Measurements from ENCODE around the gene TMEM131L.

DNA sequence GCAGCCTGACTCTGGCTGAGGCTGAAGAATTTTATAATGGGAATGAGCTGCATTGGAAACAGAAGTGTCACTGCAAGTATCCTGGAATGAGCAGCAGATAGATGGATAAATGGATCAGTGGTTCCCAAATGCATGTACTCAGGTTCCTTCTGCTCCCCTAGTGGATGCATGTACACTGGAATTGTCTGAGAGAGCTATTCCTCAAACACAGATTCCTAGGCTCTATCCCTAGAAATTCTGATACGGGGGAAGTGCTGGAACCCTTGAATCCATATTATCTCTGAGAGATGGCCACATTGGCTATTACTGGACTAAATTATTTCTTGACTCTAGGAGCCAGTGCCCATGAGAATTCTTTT is 64.8 kb downstream of the TMEM131L start:
- TF ChIP-seq TAF1 (IDR thresholded peaks at IDR 0.05; ENCODE audit: low read depth, low read length) (no peak), POLR2AphosphoS5 (IDR thresholded peaks at IDR 0.05; ENCODE audit: low read depth, low read length) (no peak), POLR2A (IDR thresholded peaks at IDR 0.05; ENCODE audit: low read depth, low read length) (no peak)
